ENCODE measurements around the gene LIX1L.

Gene LIX1L

DNA sequence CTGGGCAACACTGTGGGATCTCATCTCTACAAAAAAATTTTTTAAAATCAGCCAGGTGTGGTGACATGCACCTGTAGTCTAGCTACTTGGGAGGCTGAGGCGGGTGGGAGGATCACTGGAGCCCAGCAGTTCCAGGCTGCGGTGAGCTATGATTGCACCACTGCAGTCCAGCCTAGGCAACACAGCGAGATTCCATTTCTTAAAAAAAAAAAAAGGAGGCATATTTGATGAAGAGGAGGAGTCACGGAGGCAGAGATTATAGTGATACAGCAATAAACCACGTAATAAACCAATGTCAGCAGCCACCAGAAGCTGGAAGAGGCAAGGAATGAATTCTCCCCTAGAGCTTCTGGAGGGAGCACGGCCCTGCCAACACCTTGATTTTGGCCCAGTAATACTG is 4.0 kb downstream of the LIX1L start:
- no peak for DNase-seq (ENCODE audit: low spot score)
- TF ChIP-seq, protein P1, sequence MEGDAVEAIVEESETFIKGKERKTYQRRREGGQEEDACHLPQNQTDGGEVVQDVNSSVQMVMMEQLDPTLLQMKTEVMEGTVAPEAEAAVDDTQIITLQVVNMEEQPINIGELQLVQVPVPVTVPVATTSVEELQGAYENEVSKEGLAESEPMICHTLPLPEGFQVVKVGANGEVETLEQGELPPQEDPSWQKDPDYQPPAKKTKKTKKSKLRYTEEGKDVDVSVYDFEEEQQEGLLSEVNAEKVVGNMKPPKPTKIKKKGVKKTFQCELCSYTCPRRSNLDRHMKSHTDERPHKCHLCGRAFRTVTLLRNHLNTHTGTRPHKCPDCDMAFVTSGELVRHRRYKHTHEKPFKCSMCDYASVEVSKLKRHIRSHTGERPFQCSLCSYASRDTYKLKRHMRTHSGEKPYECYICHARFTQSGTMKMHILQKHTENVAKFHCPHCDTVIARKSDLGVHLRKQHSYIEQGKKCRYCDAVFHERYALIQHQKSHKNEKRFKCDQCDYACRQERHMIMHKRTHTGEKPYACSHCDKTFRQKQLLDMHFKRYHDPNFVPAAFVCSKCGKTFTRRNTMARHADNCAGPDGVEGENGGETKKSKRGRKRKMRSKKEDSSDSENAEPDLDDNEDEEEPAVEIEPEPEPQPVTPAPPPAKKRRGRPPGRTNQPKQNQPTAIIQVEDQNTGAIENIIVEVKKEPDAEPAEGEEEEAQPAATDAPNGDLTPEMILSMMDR (IDR thresholded peaks at IDR 0.05; ENCODE audit: extremely low read depth, missing control alignments): no peak

DNA sequence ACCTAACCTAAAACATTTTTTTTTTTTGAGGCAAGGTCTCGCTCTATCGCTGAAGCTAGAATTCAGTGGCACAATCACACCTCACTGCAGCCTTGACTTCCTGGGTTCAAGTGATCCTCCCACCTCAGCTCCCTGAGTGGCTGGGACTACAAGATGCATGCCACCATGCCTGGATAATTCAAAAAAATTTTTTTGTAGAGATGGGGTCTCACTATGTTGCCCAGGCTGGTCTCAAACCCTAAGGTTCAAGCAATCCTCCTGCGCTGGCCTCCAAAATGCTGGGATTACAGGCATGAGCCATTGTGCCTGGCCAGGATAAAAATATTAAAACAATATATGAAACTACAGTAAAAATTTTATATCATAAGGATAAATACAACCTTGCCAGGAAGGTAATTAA is 4.9 kb downstream of the LIX1L start:
- DNase-seq (ENCODE audit: low spot score): no peak
- TF ChIP-seq, protein P1 (IDR thresholded peaks at IDR 0.05; ENCODE audit: extremely low read depth, missing control alignments): no peak

DNA sequence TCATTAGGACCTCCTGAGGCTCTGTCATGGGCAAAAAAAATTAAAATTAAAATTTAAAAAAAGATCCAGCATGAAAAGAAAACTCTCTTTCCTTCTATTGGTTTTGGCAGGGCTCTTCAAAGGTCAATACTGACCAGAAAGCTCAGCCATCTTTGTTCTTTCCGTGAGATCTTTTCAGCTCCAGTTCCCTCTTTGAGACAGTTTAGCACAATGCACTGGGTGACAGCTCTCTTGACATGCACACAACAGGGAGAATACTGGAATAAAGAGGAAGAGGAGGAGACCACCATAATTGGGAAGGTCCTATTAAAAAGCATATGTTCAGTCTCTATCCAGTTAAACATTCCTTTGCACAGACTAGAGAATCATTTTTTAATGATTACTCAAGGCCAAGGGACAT is 6.3 kb downstream of the LIX1L start:
- no peak for DNase-seq (ENCODE audit: low spot score)
- TF ChIP-seq, protein P1 (IDR thresholded peaks at IDR 0.05; ENCODE audit: extremely low read depth, missing control alignments): no peak

DNA sequence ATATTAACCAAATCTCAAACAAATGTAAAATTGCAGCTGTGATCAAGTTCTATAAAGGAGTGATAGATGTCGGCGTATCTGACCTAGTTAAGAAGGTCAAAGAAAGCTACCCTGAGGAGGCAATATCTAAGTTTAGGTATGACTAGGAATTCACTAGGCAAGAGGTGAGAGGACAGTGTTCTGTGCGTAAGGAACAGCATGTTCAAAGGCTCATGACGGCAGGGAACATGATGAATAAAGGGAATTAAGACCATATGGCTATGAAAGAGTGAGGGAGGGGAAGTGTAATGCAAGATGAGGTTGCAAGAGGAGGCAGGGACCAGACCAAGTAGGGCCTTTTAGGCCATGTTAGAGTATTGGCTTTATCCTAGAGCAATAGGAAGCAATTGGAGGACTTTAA is 8.6 kb downstream of the LIX1L start:
- DNase-seq (ENCODE audit: low spot score): no peak
- TF ChIP-seq, protein P1 (IDR thresholded peaks at IDR 0.05; ENCODE audit: extremely low read depth, missing control alignments): no peak

DNA sequence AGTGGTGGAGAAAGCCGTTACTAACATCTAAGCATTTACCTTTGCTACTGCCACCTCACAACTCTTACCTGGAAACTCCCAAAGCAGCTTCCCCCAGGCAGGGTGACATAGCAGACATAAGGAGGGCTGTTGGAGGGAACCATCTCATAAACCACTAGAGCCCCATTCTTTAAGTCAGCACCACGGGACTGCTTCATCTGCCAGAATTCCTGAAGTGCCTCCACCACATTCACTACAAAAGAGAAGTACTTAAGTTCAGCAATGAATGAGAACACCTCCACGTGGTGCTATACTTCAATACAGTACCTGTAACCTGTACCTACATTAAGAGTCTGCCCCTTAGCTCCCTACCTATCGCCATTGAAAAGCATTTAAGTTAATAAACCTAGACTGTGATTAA is 10.3 kb downstream of the LIX1L start:
- DNase-seq (ENCODE audit: low spot score): no peak

DNA sequence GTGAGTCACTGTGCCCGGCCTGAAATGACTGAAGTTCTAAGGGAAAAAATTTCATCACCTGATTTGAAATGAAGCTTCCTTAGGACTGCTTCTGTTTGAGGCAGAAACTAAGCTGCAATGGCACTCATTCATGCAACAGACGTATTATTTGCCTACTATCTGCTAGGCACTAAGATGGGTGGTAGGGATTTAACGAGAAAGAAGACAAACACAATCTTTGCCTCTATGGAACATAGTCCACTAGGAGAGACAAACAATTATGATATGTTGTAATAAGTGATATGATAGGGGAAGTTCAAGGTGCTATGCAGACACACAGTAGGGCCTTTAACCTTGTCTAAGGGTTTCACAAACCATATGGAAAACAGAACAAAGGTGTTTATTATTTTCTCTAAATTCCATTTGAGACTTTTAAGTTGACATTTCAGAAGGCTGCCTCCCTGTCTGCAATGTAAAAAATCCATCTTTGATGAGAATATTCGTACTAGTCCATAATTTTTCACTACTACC is 11.3 kb downstream of the LIX1L start:
- DNase-seq (ENCODE audit: low spot score): no peak
- TF ChIP-seq, protein P1 (IDR thresholded peaks at IDR 0.05; ENCODE audit: extremely low read depth, missing control alignments): no peak

More for the DNA sequence above, 10.3 kb downstream of the LIX1L start:
- TF ChIP-seq, protein P1 (IDR thresholded peaks at IDR 0.05; ENCODE audit: extremely low read depth, missing control alignments): no peak

DNA sequence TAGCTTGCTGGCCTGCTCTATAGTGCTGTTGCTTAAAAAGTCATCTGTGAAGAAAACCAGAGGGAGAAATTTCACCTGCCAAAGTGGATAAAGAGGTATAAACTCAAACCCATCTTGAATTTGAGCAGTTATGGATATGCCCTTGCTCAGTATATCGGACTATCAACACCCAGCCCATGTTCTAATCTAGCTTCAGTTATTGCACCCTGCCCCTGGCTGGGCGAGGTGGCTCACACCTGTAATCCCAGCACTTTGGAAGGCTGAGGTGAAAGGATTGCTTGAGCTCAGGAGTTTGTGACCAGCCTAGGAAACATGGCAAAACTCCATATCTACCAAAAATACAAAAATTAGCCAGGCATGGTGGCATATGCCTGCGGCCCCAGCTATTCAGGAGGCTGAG is 13.3 kb downstream of the LIX1L start:
- TF ChIP-seq, protein P1 (IDR thresholded peaks at IDR 0.05; ENCODE audit: extremely low read depth, missing control alignments): no peak
- no peak for DNase-seq (ENCODE audit: low spot score)

Measured in GM20000 (cell line).